GM10847 (cell line): ENCODE results near the gene MSH3.

Experiments used
- POLR2A ChIP-seq: IDR thresholded peaks from 2 replicates; pipeline ENCODE4 v1.6.1; 2011; ENCODE audit not compliant: insufficient read length; ENCODE audit errors: extremely low read depth

The MSH3 gene

GRCh38 chr5:80644900-80645299, 9.6 kb upstream of the MSH3 start:
- TF ChIP-seq POLR2A, result no peak

- no peak for TF ChIP-seq POLR2A
Observed at GRCh38 chr5:80646926-80647325, 7.5 kb upstream of the MSH3 start.

GRCh38 chr5:80653502-80653901, 950 bp upstream of the MSH3 start:
- TF ChIP-seq POLR2A, result no peak

- TF ChIP-seq POLR2A, result no peak
Observed at GRCh38 chr5:80654054-80654390, 430 bp upstream of the MSH3 start.

GRCh38 chr5:80655231-80655774, 851 bp downstream of the MSH3 start:
- TF ChIP-seq POLR2A, result no peak

GRCh38 chr5:80656425-80656824, 2.0 kb downstream of the MSH3 start:
- no peak for TF ChIP-seq POLR2A

- no peak for TF ChIP-seq POLR2A
Observed at GRCh38 chr5:80659106-80659505, 4.7 kb downstream of the MSH3 start.

- TF ChIP-seq POLR2A, result no peak
Observed at GRCh38 chr5:80662108-80662507, 7.7 kb downstream of the MSH3 start.

GRCh38 chr5:80665057-80665456, 10.6 kb downstream of the MSH3 start:
- TF ChIP-seq POLR2A, result no peak

- TF ChIP-seq POLR2A, result no peak
Observed at GRCh38 chr5:80667384-80667783, 12.9 kb downstream of the MSH3 start.

- TF ChIP-seq POLR2A, result no peak
Observed at GRCh38 chr5:80668016-80668969, 13.8 kb downstream of the MSH3 start.

GRCh38 chr5:80672140-80672736, 17.8 kb downstream of the MSH3 start:
- TF ChIP-seq POLR2A, result no peak

- no peak for TF ChIP-seq POLR2A
Observed at GRCh38 chr5:80676706-80677105, 22.3 kb downstream of the MSH3 start.

- TF ChIP-seq POLR2A, result no peak
Observed at GRCh38 chr5:80686757-80687156, 32.3 kb downstream of the MSH3 start.

- no peak for TF ChIP-seq POLR2A
Observed at GRCh38 chr5:80688648-80689420, 34.4 kb downstream of the MSH3 start.

GRCh38 chr5:80689627-80690026, 35.2 kb downstream of the MSH3 start:
- TF ChIP-seq POLR2A, result no peak

GRCh38 chr5:80695666-80696065, 41.2 kb downstream of the MSH3 start:
- no peak for TF ChIP-seq POLR2A
